ENCODE measurements around the gene TGM2.

TGM2 gene

GRCh38 chr20:38177201-38177600 is 12.1 kb upstream of the TGM2 start:
- no peak for DNase-seq (ENCODE audit: low spot score)

GRCh38 chr20:38175304-38176180 is 10.5 kb upstream of the TGM2 start:
- DNase-seq (ENCODE audit: low spot score): no peak

- DNase-seq (ENCODE audit: low spot score): no peak
These were observed 8.4 kb upstream of the TGM2 start for GRCh38 chr20:38173237-38174156.

GRCh38 chr20:38172408-38172807 is 7.3 kb upstream of the TGM2 start:
- DNase-seq (ENCODE audit: low spot score): no peak

- no peak for DNase-seq (ENCODE audit: low spot score)
These were observed 6.6 kb upstream of the TGM2 start for GRCh38 chr20:38171675-38172043.

GRCh38 chr20:38170826-38171674 is 6.0 kb upstream of the TGM2 start:
- DNase-seq (ENCODE audit: low spot score): no peak

- DNase-seq (ENCODE audit: low spot score): no peak
These were observed 5.3 kb upstream of the TGM2 start for GRCh38 chr20:38170219-38170825.

GRCh38 chr20:38169636-38170193 is 4.6 kb upstream of the TGM2 start:
- DNase-seq (ENCODE audit: low spot score): no peak

- no peak for DNase-seq (ENCODE audit: low spot score)
These were observed 3.9 kb upstream of the TGM2 start for GRCh38 chr20:38168791-38169589.

GRCh38 chr20:38167851-38168760 is 3.0 kb upstream of the TGM2 start:
- DNase-seq (ENCODE audit: low spot score): no peak

- no peak for DNase-seq (ENCODE audit: low spot score)
These were observed 2.3 kb upstream of the TGM2 start for GRCh38 chr20:38167328-38167850.

- DNase-seq (ENCODE audit: low spot score): no peak
These were observed 1.7 kb upstream of the TGM2 start for GRCh38 chr20:38166703-38167233.

- no peak for DNase-seq (ENCODE audit: low spot score)
These were observed 1.1 kb upstream of the TGM2 start for GRCh38 chr20:38165966-38166702.

- DNase-seq (ENCODE audit: low spot score): no peak
These were observed 414 bp downstream of the TGM2 start for GRCh38 chr20:38164624-38165088.

GRCh38 chr20:38164069-38164468 is 1.0 kb downstream of the TGM2 start:
- DNase-seq (ENCODE audit: low spot score): no peak

GRCh38 chr20:38162878-38163875 is 1.9 kb downstream of the TGM2 start:
- DNase-seq (ENCODE audit: low spot score): no peak

- no peak for DNase-seq (ENCODE audit: low spot score)
These were observed 2.9 kb downstream of the TGM2 start for GRCh38 chr20:38162149-38162548.

Measured in pons (tissue), 1 donor.